ENCODE data around the gene ETV1. TPM values are rescaled to one million over a fixed set of nuclear protein-coding genes. Genes with fewer than 3 reads are reported as not detected.

Gene ETV1
- total and polyA plus RNA-seq, 4 donors, result 12.7 to 85.3 (median 45.1) TPM

GRCh38 chr7:13963925-13964324 is 25.5 kb downstream of the ETV1 start:
- TF ChIP-seq CTCF (IDR thresholded peaks at IDR 0.05; ENCODE audit: control extremely low read depth, extremely low read depth), result no peak
- 91 to 92% methylated on average over 2 of the region's 2 CpGs for WGBS, 2 donors
- no peak overlapping the region for H3K4me3 ChIP-seq
- H3K27me3 ChIP-seq (ENCODE audit: control insufficient read depth in 3 of 3, insufficient read depth in 3 of 3, low read length in 2 of 3), result no peaks in the 10 kb centered on the region
- ATAC-seq (ENCODE audit: insufficient read depth, low FRiP score), result no peak
- H3K27ac ChIP-seq (ENCODE audit: low read depth in 1 of 2, low read length in 1 of 2), result no peak overlapping the region
- H3K9ac ChIP-seq (ENCODE audit: insufficient read depth in 1 of 2, low read length in 2 of 2), result no peak overlapping the region
- H3K4me1 ChIP-seq (ENCODE audit: control insufficient read depth in 5 of 5, insufficient read depth in 5 of 5, low read length in 5 of 5), result peaks cover 0 to 6% (median 0%) of the 10 kb centered on the region in 5 donors
- H3K36me3 ChIP-seq (ENCODE audit: control insufficient read depth in 4 of 4, insufficient read depth in 4 of 4, low read length in 4 of 4), result peaks cover 0 to 4% (median 1%) of the 10 kb centered on the region in 4 donors
- no peak for DNase-seq
- no peaks in the 10 kb centered on the region for H3K9me3 ChIP-seq (ENCODE audit: control insufficient read depth in 4 of 4, insufficient read depth in 3 of 4, low read length in 3 of 4)

- no peak for ATAC-seq (ENCODE audit: insufficient read depth, low FRiP score)
- DNase-seq, result no peak
- H3K9me3 ChIP-seq (ENCODE audit: control insufficient read depth in 4 of 4, insufficient read depth in 3 of 4, low read length in 3 of 4), result no peaks in the 10 kb centered on the region
- H3K36me3 ChIP-seq (ENCODE audit: control insufficient read depth in 4 of 4, insufficient read depth in 4 of 4, low read length in 4 of 4), result peaks cover 0 to 8% (median 4%) of the 10 kb centered on the region in 4 donors
- no peak overlapping the region for H3K27ac ChIP-seq (ENCODE audit: low read depth in 1 of 2, low read length in 1 of 2)
- WGBS, 2 donors, result 83 to 90% methylated on average over 2 of the region's 2 CpGs
- no peaks in the 10 kb centered on the region for H3K4me1 ChIP-seq (ENCODE audit: control insufficient read depth in 5 of 5, insufficient read depth in 5 of 5, low read length in 5 of 5)
- no peak overlapping the region for H3K4me3 ChIP-seq
- no peak for TF ChIP-seq CTCF (IDR thresholded peaks at IDR 0.05; ENCODE audit: control extremely low read depth, extremely low read depth)
- H3K9ac ChIP-seq (ENCODE audit: insufficient read depth in 1 of 2, low read length in 2 of 2), result no peak overlapping the region
- H3K27me3 ChIP-seq (ENCODE audit: control insufficient read depth in 3 of 3, insufficient read depth in 3 of 3, low read length in 2 of 3), result no peaks in the 10 kb centered on the region
Observed at GRCh38 chr7:13955494-13955893, 34.0 kb downstream of the ETV1 start.

GRCh38 chr7:13953368-13953767 is 36.1 kb downstream of the ETV1 start:
- DNase-seq (no peak), ATAC-seq (ENCODE audit: insufficient read depth, low FRiP score) (no peak)
- Histone ChIP-seq H3K4me3 (no peak overlapping the region), H3K4me1 (ENCODE audit: control insufficient read depth in 5 of 5, insufficient read depth in 5 of 5, low read length in 5 of 5) (peaks cover 0 to 2% (median 0%) of the 10 kb centered on the region in 5 donors), H3K9me3 (ENCODE audit: control insufficient read depth in 4 of 4, insufficient read depth in 3 of 4, low read length in 3 of 4) (no peaks in the 10 kb centered on the region), H3K9ac (ENCODE audit: insufficient read depth in 1 of 2, low read length in 2 of 2) (no peak overlapping the region), H3K27me3 (ENCODE audit: control insufficient read depth in 3 of 3, insufficient read depth in 3 of 3, low read length in 2 of 3) (no peaks in the 10 kb centered on the region), H3K36me3 (ENCODE audit: control insufficient read depth in 4 of 4, insufficient read depth in 4 of 4, low read length in 4 of 4) (peaks cover 0 to 6% (median 2%) of the 10 kb centered on the region in 4 donors), H3K27ac (ENCODE audit: low read depth in 1 of 2, low read length in 1 of 2) (no peak overlapping the region)
- 61 to 70% methylated on average over 3 of the region's 3 CpGs for WGBS, 2 donors
- TF ChIP-seq CTCF (IDR thresholded peaks at IDR 0.05; ENCODE audit: control extremely low read depth, extremely low read depth), result no peak

GRCh38 chr7:13952921-13953320 is 36.5 kb downstream of the ETV1 start:
- DNase-seq, result no peak

More at GRCh38 chr7:13952921-13953320, 36.5 kb downstream of the ETV1 start:
- H3K27me3 ChIP-seq (ENCODE audit: control insufficient read depth in 3 of 3, insufficient read depth in 3 of 3, low read length in 2 of 3), result no peaks in the 10 kb centered on the region
- H3K9ac ChIP-seq (ENCODE audit: insufficient read depth in 1 of 2, low read length in 2 of 2), result no peak overlapping the region
- 86 to 91% methylated on average over 2 of the region's 2 CpGs for WGBS, 2 donors
- peaks cover 0 to 6% (median 2%) of the 10 kb centered on the region in 4 donors for H3K36me3 ChIP-seq (ENCODE audit: control insufficient read depth in 4 of 4, insufficient read depth in 4 of 4, low read length in 4 of 4)
- no peak for TF ChIP-seq CTCF (IDR thresholded peaks at IDR 0.05; ENCODE audit: control extremely low read depth, extremely low read depth)
- H3K4me1 ChIP-seq (ENCODE audit: control insufficient read depth in 5 of 5, insufficient read depth in 5 of 5, low read length in 5 of 5), result peaks cover 0 to 3% (median 0%) of the 10 kb centered on the region in 5 donors
- no peak overlapping the region for H3K4me3 ChIP-seq
- no peak for ATAC-seq (ENCODE audit: insufficient read depth, low FRiP score)
- H3K9me3 ChIP-seq (ENCODE audit: control insufficient read depth in 4 of 4, insufficient read depth in 3 of 4, low read length in 3 of 4), result no peaks in the 10 kb centered on the region
- peak overlapping the region in 1 of 2 donors; percentile 60 for H3K27ac ChIP-seq (ENCODE audit: low read depth in 1 of 2, low read length in 1 of 2)
